Neural cell (in vitro differentiated cells): ENCODE measurements around the gene IRAK2. TPM values are rescaled to one million over a fixed set of nuclear protein-coding genes. Genes with fewer than 3 reads are reported as not detected.

Source experiments
- H2AFZ ChIP-seq: fragments of 200-600, 300-800 bp; sonication (generic), shearing (Covaris generic); 2 replicates; pipeline ENCODE4 v1.6.0; 2014; ENCODE audit warnings: low read depth, mild to moderate bottlenecking, antibody characterized with exemption, low read length, moderate library complexity
- H3F3A ChIP-seq: fragments of 200-600 bp; shearing (Covaris generic); 2 replicates; pipeline ENCODE4 v1.6.1; 2016; ENCODE audit warnings: mild to moderate bottlenecking, moderate library complexity, mixed read lengths, antibody characterized with exemption, low read length; ENCODE audit not compliant: insufficient read depth, poor library complexity, severe bottlenecking
- H3K27ac ChIP-seq: fragments of 200-600, 300-800 bp; sonication (generic), shearing (Covaris generic); 2 replicates; pipeline ENCODE4 v1.5.1; 2014; ENCODE audit warnings: mild to moderate bottlenecking, low read length, moderate library complexity
- H3K27me3 ChIP-seq: fragments of 300-800, 200-600 bp; sonication (generic), shearing (Covaris generic); 2 replicates; pipeline ENCODE4 v1.6.0; 2014; ENCODE audit warnings: mild to moderate bottlenecking, low read depth, low read length, moderate library complexity; ENCODE audit not compliant: insufficient read depth
- H3K36me3 ChIP-seq: fragments of 300-800, 200-600 bp; sonication (generic), shearing (Covaris generic); 2 replicates; pipeline ENCODE4 v1.5.1; 2014; ENCODE audit warnings: mild to moderate bottlenecking, antibody characterized with exemption, low read length, moderate library complexity; ENCODE audit not compliant: insufficient read depth
- H3K4me2 ChIP-seq: fragments of 300-800, 200-600 bp; sonication (generic), shearing (Covaris generic); 2 replicates; pipeline ENCODE4 v1.6.0; 2014; ENCODE audit warnings: mild to moderate bottlenecking, low read length
- H3K4me3 ChIP-seq: fragments of 300-800, 200-600 bp; sonication (generic), shearing (Covaris generic); 2 replicates; pipeline ENCODE4 v1.5.1; 2014; ENCODE audit warnings: mild to moderate bottlenecking, low read length, moderate library complexity
- H3K79me2 ChIP-seq: fragments of 200-600 bp; shearing (Covaris generic); replicated peaks from 2 replicates; pipeline ENCODE4 v1.6.0; 2014; ENCODE audit warnings: mild to moderate bottlenecking, low read length, moderate library complexity; ENCODE audit not compliant: insufficient read depth
- H3K9ac ChIP-seq: fragments of 300-800, 200-600 bp; sonication (generic), shearing (Covaris generic); 2 replicates; pipeline ENCODE4 v1.6.1; 2016; ENCODE audit warnings: mild to moderate bottlenecking, low read length, mixed read lengths
- H3K9me2 ChIP-seq: fragments of 200-600 bp; shearing (Covaris generic); 2 replicates; pipeline ENCODE4 v1.6.1; 2016; ENCODE audit warnings: mild to moderate bottlenecking, low read length, mixed read lengths; ENCODE audit not compliant: insufficient read depth
- H3K9me3 ChIP-seq: fragments of 200-600, 300-800 bp; sonication (generic), shearing (Covaris generic); 2 replicates; pipeline ENCODE4 v1.6.1; 2016; ENCODE audit warnings: mild to moderate bottlenecking, mixed run types, low read length, moderate library complexity, mixed read lengths
- H4K20me1 ChIP-seq: fragments of 200-600 bp; shearing (Covaris generic); 2 replicates; pipeline ENCODE4 v1.6.1; 2016; ENCODE audit warnings: mild to moderate bottlenecking, mixed run types; ENCODE audit not compliant: insufficient read depth
- EP300 ChIP-seq: fragments of 450-650 bp; conservative IDR thresholded peaks from 2 replicates; pipeline ENCODE4 v1.6.1; 2014; ENCODE audit warnings: antibody characterized with exemption, mild to moderate bottlenecking, moderate library complexity; ENCODE audit not compliant: poor library complexity, severe bottlenecking
- EZH2 ChIP-seq: fragments of 200-600, 300-800 bp; shearing (Covaris generic), sonication (generic); IDR thresholded peaks from 2 replicates; pipeline ENCODE4 v1.6.1; 2014; ENCODE audit warnings: antibody characterized with exemption, low read length, borderline replicate concordance, mild to moderate bottlenecking; ENCODE audit not compliant: insufficient read depth, poor library complexity, severe bottlenecking
- MXI1 ChIP-seq: fragments of 450-650 bp; conservative IDR thresholded peaks from 2 replicates; pipeline ENCODE4 v1.6.1; 2014; ENCODE audit warnings: antibody characterized with exemption, mild to moderate bottlenecking; ENCODE audit not compliant: poor library complexity, severe bottlenecking
- POLR2AphosphoS5 ChIP-seq: IDR thresholded peaks from 2 replicates; pipeline ENCODE4 v1.6.1; 2012
- RAD21 ChIP-seq: fragments of 450-650 bp; conservative IDR thresholded peaks from 2 replicates; pipeline ENCODE4 v1.6.1; 2014; ENCODE audit warnings: antibody characterized with exemption, mild to moderate bottlenecking, moderate library complexity
- SMC3 ChIP-seq: fragments of 450-650 bp; conservative IDR thresholded peaks from 2 replicates; pipeline ENCODE4 v1.6.1; 2014; ENCODE audit warnings: antibody characterized with exemption, mild to moderate bottlenecking, moderate library complexity; ENCODE audit not compliant: poor library complexity
- TAF1 ChIP-seq: IDR thresholded peaks from 2 replicates; pipeline ENCODE4 v1.6.1; 2012; ENCODE audit warnings: low read depth
- polyA plus RNA-seq: library from polyadenylated mRNA; depleted of rRNA; stranded (reverse); fragments of >200 nt; gene quantifications from 2 replicates; pipeline ENCODE4 v1.2.3, GENCODE V29; 2014
- TF ChIP-seq, protein P1 (sequence below): fragments of 450-650 bp; IDR thresholded peaks from 2 replicates; pipeline ENCODE4 v1.5.1; 2014; ENCODE audit warnings: antibody characterized with exemption, mild to moderate bottlenecking, moderate library complexity; ENCODE audit not compliant: poor library complexity, severe bottlenecking
- TF ChIP-seq, protein P2 (sequence below): IDR thresholded peaks from 2 replicates; pipeline ENCODE4 v1.6.1; 2012; ENCODE audit warnings: borderline replicate concordance

Gene IRAK2
- polyA plus RNA-seq, 1 donor from 2014 or later, result 0.84 TPM

DNA sequence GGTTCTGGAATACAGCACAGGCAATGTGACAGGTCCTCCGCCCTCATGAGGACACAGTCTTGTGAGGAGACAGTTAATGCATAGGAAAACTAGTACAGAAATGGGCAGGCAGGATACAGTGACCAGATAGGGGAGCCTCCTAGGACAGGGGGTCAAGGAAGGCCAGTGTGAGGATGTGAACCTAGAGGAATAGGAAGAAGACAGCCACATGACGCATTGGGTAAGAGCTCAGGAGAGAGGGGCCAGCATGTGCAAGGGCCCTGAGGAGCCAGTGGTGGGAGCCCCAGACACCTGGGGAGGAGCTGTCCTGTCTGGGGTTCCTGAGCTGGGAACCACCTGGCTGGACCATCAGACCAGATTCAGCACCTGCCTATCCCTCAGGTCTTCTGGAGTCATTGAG, 15.6 kb downstream of the IRAK2 start:
- Histone ChIP-seq H3K79me2 (no peaks in the 10 kb centered on the region), H3K27me3 (no peaks in the 10 kb centered on the region), H3K27ac (no peak overlapping the region), H3K9me3 (no peaks in the 10 kb centered on the region), H2AFZ (no peak overlapping the region), H3K9ac (no peak overlapping the region), H3K9me2 (no peaks in the 10 kb centered on the region), H4K20me1 (no peaks in the 10 kb centered on the region), H3F3A (no peaks in the 10 kb centered on the region), H3K4me2 (no peak overlapping the region), H3K4me3 (no peak overlapping the region), H3K36me3 (no peaks in the 10 kb centered on the region)
- TF ChIP-seq MXI1, result no peak

DNA sequence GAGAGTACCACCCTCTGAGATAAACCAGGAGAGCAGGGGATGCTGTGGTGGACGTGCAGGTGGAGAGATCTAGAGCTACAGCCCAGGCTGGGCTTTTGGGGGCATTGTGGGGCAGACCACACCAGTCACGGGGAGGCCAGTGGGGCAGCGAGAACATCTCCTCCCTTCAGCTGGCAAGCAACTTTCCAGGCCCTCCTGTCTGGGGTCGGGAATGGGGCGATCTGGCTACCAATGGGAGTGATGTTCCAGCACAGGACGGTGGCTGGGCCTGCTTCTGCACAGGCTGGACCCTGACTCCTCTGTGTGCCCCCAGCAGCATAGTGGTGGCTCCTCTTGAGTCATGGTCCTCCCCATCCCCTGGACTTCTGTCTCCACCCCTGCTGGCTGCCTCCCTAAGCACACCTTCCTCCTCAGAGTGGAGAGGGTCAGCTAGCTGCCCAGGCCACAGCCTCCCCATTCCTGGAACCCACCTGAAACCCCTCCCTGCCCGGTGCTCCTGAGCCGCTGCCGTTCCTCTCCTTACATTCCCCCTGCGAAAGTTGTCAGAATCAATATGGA, 16.1 kb downstream of the IRAK2 start:
- Histone ChIP-seq H3K4me3 (no peak overlapping the region), H3K27ac (no peak overlapping the region), H3K9me2 (no peaks in the 10 kb centered on the region), H3K9me3 (no peaks in the 10 kb centered on the region), H2AFZ (no peak overlapping the region), H3K27me3 (no peaks in the 10 kb centered on the region), H3K36me3 (no peaks in the 10 kb centered on the region), H3K9ac (no peak overlapping the region), H3F3A (no peaks in the 10 kb centered on the region), H4K20me1 (no peaks in the 10 kb centered on the region), H3K79me2 (no peaks in the 10 kb centered on the region), H3K4me2 (no peak overlapping the region)
- no peak for TF ChIP-seq RAD21
- TF ChIP-seq EP300, result no peak
- TF ChIP-seq, protein P1, sequence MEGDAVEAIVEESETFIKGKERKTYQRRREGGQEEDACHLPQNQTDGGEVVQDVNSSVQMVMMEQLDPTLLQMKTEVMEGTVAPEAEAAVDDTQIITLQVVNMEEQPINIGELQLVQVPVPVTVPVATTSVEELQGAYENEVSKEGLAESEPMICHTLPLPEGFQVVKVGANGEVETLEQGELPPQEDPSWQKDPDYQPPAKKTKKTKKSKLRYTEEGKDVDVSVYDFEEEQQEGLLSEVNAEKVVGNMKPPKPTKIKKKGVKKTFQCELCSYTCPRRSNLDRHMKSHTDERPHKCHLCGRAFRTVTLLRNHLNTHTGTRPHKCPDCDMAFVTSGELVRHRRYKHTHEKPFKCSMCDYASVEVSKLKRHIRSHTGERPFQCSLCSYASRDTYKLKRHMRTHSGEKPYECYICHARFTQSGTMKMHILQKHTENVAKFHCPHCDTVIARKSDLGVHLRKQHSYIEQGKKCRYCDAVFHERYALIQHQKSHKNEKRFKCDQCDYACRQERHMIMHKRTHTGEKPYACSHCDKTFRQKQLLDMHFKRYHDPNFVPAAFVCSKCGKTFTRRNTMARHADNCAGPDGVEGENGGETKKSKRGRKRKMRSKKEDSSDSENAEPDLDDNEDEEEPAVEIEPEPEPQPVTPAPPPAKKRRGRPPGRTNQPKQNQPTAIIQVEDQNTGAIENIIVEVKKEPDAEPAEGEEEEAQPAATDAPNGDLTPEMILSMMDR, result no peak
- TF ChIP-seq EZH2, result no peak

DNA sequence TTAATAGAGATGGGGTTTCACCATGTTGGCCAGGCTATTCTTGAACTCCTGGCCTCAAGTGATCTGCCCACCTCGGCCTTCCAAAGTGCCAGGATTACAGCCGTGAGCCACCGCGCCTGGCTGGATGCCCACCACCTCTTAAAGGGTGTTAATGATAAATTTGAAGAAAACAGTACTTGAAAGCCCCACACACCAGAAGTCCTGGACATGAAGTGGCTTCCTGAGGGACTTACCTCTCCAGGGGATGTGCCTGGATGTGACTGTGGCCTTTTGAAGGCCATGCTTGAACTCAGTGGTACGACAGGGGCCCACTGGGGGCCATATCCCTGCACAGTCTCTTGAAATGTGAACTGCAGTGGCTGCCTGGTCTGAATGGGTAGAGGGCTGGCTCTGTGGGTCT, 18.2 kb downstream of the IRAK2 start:
- no peaks in the 10 kb centered on the region for H3K36me3 ChIP-seq
- H3K9me2 ChIP-seq, result no peaks in the 10 kb centered on the region
- H3K4me3 ChIP-seq, result no peak overlapping the region
- H3K4me2 ChIP-seq, result no peak overlapping the region
- no peaks in the 10 kb centered on the region for H3F3A ChIP-seq
- no peaks in the 10 kb centered on the region for H3K9me3 ChIP-seq
- H3K9ac ChIP-seq, result no peak overlapping the region
- no peaks in the 10 kb centered on the region for H3K27me3 ChIP-seq
- no peak overlapping the region for H2AFZ ChIP-seq
- no peak overlapping the region for H3K27ac ChIP-seq
- H3K79me2 ChIP-seq, result no peaks in the 10 kb centered on the region
- H4K20me1 ChIP-seq, result no peaks in the 10 kb centered on the region
- TF ChIP-seq POLR2AphosphoS5 (no peak), RAD21 (no peak), MXI1 (no peak), SMC3 (no peak), TAF1 (no peak), EP300 (no peak), EZH2 (no peak)
- TF ChIP-seq, protein P2, sequence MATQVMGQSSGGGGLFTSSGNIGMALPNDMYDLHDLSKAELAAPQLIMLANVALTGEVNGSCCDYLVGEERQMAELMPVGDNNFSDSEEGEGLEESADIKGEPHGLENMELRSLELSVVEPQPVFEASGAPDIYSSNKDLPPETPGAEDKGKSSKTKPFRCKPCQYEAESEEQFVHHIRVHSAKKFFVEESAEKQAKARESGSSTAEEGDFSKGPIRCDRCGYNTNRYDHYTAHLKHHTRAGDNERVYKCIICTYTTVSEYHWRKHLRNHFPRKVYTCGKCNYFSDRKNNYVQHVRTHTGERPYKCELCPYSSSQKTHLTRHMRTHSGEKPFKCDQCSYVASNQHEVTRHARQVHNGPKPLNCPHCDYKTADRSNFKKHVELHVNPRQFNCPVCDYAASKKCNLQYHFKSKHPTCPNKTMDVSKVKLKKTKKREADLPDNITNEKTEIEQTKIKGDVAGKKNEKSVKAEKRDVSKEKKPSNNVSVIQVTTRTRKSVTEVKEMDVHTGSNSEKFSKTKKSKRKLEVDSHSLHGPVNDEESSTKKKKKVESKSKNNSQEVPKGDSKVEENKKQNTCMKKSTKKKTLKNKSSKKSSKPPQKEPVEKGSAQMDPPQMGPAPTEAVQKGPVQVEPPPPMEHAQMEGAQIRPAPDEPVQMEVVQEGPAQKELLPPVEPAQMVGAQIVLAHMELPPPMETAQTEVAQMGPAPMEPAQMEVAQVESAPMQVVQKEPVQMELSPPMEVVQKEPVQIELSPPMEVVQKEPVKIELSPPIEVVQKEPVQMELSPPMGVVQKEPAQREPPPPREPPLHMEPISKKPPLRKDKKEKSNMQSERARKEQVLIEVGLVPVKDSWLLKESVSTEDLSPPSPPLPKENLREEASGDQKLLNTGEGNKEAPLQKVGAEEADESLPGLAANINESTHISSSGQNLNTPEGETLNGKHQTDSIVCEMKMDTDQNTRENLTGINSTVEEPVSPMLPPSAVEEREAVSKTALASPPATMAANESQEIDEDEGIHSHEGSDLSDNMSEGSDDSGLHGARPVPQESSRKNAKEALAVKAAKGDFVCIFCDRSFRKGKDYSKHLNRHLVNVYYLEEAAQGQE, result no peak
- TF ChIP-seq, protein P1, result no peak
